Fibroblast of lung (primary cell): ENCODE data around the gene THOC2. TPM values are rescaled to one million over a fixed set of nuclear protein-coding genes. Genes with fewer than 3 reads are reported as not detected.
"Not testable (repeated sequence)": the region's sequence is repeated elsewhere in the genome, so short reads cannot be mapped to it uniquely, and the experiment has no call there.

Experiments
- DNase-seq, 2 donors: peaks; one replicate each; pipeline versions ENCODE4 v3.0.0 to v3.0.0-alpha.2; 2010; ENCODE audit warnings: low read depth in 2 of 2
- H2AFZ ChIP-seq: 2 replicates; pipeline ENCODE4 v1.5.1; 2012; ENCODE audit warnings: low read length, control low read depth, inconsistent platforms
- H3K27ac ChIP-seq: 2 replicates; pipeline ENCODE4 v1.5.1; 2011; ENCODE audit warnings: low read length, control low read depth; ENCODE audit not compliant: insufficient read depth
- H3K27me3 ChIP-seq: 2 replicates; pipeline ENCODE4 v1.5.1; 2011; ENCODE audit warnings: mild to moderate bottlenecking, low read length; ENCODE audit not compliant: control insufficient read depth, insufficient read depth
- H3K36me3 ChIP-seq: 2 replicates; pipeline ENCODE4 v1.5.1; 2011; ENCODE audit warnings: low read length; ENCODE audit not compliant: control insufficient read depth, insufficient read depth
- H3K4me1 ChIP-seq: 2 replicates; pipeline ENCODE4 v1.5.1; 2011; ENCODE audit warnings: low read length; ENCODE audit not compliant: control insufficient read depth, insufficient read depth; ENCODE audit errors: extremely low read depth
- H3K4me2 ChIP-seq: 2 replicates; pipeline ENCODE4 v1.5.1; 2011; ENCODE audit warnings: low read length, control low read depth; ENCODE audit not compliant: insufficient read depth; ENCODE audit errors: extremely low read depth
- H3K4me3 ChIP-seq, 4 experiments: fragments of 200-600 bp in 1 of 4; sonication (generic) in 1 of 4; replicated peaks in 1 of 4; 2 replicates each; pipeline ENCODE4 v1.5.1; 2011 to 2016; ENCODE audit warnings: low read length in 4 of 4, low read depth in 3 of 4, mild to moderate bottlenecking in 3 of 4, control low read depth in 2 of 4, inconsistent platforms in 1 of 4, mixed read lengths in 1 of 4; ENCODE audit not compliant: insufficient read depth in 1 of 4; ENCODE audit errors: control extremely low read depth in 1 of 4
- H3K79me2 ChIP-seq: 2 replicates; pipeline ENCODE4 v1.5.1; 2012; ENCODE audit warnings: mild to moderate bottlenecking, low read length, inconsistent platforms; ENCODE audit not compliant: control insufficient read depth, insufficient read depth
- H3K9ac ChIP-seq: 2 replicates; pipeline ENCODE4 v1.5.1; 2011; ENCODE audit warnings: mild to moderate bottlenecking, low read length, control low read depth; ENCODE audit not compliant: insufficient read depth
- H3K9me3 ChIP-seq: 2 replicates; pipeline ENCODE4 v1.5.1; 2012; ENCODE audit warnings: low read depth, low read length; ENCODE audit not compliant: control insufficient read depth, insufficient read depth
- H4K20me1 ChIP-seq: 2 replicates; pipeline ENCODE4 v1.5.1; 2011; ENCODE audit warnings: low read length; ENCODE audit not compliant: control insufficient read depth, insufficient read depth; ENCODE audit errors: extremely low read depth
- CTCF ChIP-seq, 2 donors: IDR thresholded peaks in 1 of 2; conservative IDR thresholded peaks in 1 of 2; 1 replicate in 1 of 2; 2 replicates in 1 of 2; pipeline ENCODE4 v1.5.1; 2011 to 2012; ENCODE audit warnings: low read length in 2 of 2, control low read depth in 1 of 2, inconsistent platforms in 1 of 2, low read depth in 1 of 2, mild to moderate bottlenecking in 1 of 2
- EZH2 ChIP-seq: IDR thresholded peaks from 2 replicates; pipeline ENCODE4 v1.5.1; 2012; ENCODE audit warnings: low read length, control low read depth, mild to moderate bottlenecking; ENCODE audit errors: missing control alignments
- polyA plus RNA-seq, 2 donors: library from polyadenylated mRNA; depleted of rRNA in 1 of 2; stranded (reverse) in 1 of 2; unstranded in 1 of 2; fragments of >200 nt; gene quantifications; 2 replicates each; pipeline ENCODE4 v1.2.1, GENCODE V29; 2011 to 2012; ENCODE audit warnings: missing spikeins in 1 of 2
- total RNA-seq: library from RNA; depleted of rRNA; stranded (reverse); fragments of >200 nt; gene quantifications from 2 replicates; pipeline ENCODE4 v1.2.1, GENCODE V29; 2014

Gene THOC2
- total and polyA plus RNA-seq, 2 donors (not counting 1 experiment from before 2014, with no cell fraction given), result 62.9 to 70.0 TPM

GRCh38 chrX:123757794-123758193, 24.9 kb upstream of the THOC2 start:
- H4K20me1 ChIP-seq, H3K4me1 ChIP-seq, H3K79me2 ChIP-seq, DNase-seq, H3K9me3 ChIP-seq, H3K27me3 ChIP-seq, H3K27ac ChIP-seq, H2AFZ ChIP-seq, H3K4me2 ChIP-seq, H3K36me3 ChIP-seq, H3K4me3 ChIP-seq, H3K9ac ChIP-seq: not testable (repeated sequence)

GRCh38 chrX:123756320-123756719, 23.5 kb upstream of the THOC2 start:
- no peak overlapping the region for H2AFZ ChIP-seq
- no peak for TF ChIP-seq CTCF (conservative IDR thresholded peaks at IDR 0.05 in 1 of 2, IDR thresholded peaks at IDR 0.05 in 1 of 2; ENCODE audit: low read depth in 1 of 2, low read length in 2 of 2)
- no peak for TF ChIP-seq EZH2
- H3K4me3 ChIP-seq, result no peak overlapping the region
- H3K9me3 ChIP-seq, result no peaks in the 10 kb centered on the region
- no peaks in the 10 kb centered on the region for H3K4me1 ChIP-seq
- H3K36me3 ChIP-seq, result no peaks in the 10 kb centered on the region
- H3K27me3 ChIP-seq, result no peaks in the 10 kb centered on the region
- no peak overlapping the region for H3K9ac ChIP-seq
- H3K27ac ChIP-seq, result no peak overlapping the region
- no peaks in the 10 kb centered on the region for H3K79me2 ChIP-seq
- H3K4me2 ChIP-seq, result no peak overlapping the region
- H4K20me1 ChIP-seq, result no peaks in the 10 kb centered on the region
- peak; percentile 38 to 73 for DNase-seq

- Histone ChIP-seq H3K4me1 (no peaks in the 10 kb centered on the region), H3K27ac (no peak overlapping the region), H3K4me3 (no peak overlapping the region), H3K36me3 (no peaks in the 10 kb centered on the region), H3K79me2 (no peaks in the 10 kb centered on the region), H3K9me3 (no peaks in the 10 kb centered on the region), H3K27me3 (no peaks in the 10 kb centered on the region), H3K9ac (no peak overlapping the region), H4K20me1 (no peaks in the 10 kb centered on the region), H3K4me2 (no peak overlapping the region), H2AFZ (no peak overlapping the region)
- TF ChIP-seq EZH2 (no peak), CTCF (conservative IDR thresholded peaks at IDR 0.05 in 1 of 2, IDR thresholded peaks at IDR 0.05 in 1 of 2; ENCODE audit: low read depth in 1 of 2, low read length in 2 of 2) (no peak)
- no peak for DNase-seq
Observed at GRCh38 chrX:123755107-123755506, 22.3 kb upstream of the THOC2 start.
